ENCODE data around the gene URM1. TPM values are rescaled to one million over a fixed set of nuclear protein-coding genes. Genes with fewer than 3 reads are reported as not detected.

Gene URM1
- total RNA-seq, 1 donor from 2014 or later: 18.9 TPM

DNA sequence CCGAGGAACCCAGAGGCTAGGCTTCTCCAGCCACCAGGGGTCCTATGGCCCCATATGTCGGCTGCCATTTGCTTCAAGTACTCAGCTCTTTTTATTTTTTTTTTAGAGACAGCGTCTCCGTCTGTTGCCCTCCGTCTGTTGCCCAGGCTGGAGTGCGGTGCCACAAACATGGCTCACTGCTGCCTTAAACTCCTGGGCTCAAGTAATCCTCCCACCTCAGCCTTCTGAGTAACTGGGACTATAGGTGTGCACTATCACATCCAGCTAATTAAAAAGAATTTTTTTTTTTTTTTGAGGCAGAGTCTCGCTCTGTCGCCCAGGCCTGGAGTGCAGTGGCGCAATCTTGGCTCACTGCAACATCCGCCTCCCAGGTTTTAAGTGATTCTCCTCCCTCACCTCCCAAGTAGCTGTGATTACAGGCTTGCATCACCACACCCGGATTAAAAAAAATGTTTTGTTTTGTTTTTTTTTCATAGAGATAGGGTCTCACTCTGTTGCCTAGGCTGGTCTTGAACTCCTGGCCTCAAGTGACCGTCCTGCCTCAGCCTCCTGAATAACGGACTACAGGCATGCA lies 58.4 kb downstream of the URM1 start:
- DNase-seq: no peak

DNA sequence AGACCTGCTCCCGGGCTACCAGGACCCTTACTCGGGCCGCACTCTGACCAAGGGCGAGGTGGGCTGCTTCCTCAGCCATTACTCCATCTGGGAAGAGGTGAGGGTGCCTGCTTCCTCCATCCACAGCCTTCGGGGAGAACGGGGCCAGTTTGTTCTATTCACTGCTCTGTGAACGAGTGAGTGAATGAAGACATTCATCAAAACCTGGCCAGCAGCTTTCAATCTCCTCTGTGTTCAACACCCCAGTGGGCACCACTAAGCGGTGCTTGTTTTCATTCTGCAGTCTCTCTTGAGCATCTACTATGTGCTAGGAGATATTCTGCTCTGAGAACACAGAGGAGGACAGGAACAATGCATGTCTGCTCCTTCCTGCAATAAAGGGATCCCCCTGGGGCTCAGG lies 60.0 kb downstream of the URM1 start:
- no peak for DNase-seq

DNA sequence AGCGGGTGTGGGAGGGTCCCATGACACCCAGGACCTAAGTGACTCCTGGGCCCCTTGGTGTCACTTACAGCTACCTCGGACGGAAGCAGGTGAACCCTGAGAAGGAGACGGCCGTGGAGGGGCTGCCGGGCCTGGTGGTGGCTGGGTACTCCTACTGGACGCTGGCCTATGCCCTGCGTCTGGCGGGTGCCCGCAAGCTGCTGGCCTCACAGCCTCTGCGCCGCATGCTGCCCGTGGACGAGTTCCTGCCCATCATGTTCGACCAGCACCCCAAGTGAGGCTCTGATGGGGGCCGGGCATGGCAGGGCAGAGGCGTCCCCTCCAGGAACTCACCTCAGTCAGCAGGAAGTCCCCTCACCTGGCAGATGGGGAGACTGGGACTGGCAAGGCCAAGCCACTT lies 63.2 kb downstream of the URM1 start:
- DNase-seq: no peak

DNA sequence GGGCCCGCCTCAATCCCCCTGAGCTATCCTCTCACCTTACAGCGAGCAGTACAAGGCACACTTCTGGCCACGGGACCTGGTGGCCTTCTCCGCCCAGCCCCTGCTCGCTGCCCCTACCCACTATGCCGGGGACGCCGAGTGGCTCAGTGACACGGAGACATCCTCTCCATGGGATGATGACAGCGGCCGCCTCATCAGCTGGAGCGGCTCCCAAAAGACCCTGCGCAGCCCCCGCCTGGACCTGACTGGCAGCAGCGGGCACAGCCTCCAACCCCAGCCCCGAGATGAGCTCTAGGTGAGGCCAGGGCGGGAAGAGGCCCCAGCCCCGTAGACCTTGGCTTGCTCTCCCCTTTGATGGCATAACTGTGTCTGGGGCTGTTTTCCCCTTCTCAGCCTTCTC lies 64.4 kb downstream of the URM1 start:
- DNase-seq: no peak

DNA sequence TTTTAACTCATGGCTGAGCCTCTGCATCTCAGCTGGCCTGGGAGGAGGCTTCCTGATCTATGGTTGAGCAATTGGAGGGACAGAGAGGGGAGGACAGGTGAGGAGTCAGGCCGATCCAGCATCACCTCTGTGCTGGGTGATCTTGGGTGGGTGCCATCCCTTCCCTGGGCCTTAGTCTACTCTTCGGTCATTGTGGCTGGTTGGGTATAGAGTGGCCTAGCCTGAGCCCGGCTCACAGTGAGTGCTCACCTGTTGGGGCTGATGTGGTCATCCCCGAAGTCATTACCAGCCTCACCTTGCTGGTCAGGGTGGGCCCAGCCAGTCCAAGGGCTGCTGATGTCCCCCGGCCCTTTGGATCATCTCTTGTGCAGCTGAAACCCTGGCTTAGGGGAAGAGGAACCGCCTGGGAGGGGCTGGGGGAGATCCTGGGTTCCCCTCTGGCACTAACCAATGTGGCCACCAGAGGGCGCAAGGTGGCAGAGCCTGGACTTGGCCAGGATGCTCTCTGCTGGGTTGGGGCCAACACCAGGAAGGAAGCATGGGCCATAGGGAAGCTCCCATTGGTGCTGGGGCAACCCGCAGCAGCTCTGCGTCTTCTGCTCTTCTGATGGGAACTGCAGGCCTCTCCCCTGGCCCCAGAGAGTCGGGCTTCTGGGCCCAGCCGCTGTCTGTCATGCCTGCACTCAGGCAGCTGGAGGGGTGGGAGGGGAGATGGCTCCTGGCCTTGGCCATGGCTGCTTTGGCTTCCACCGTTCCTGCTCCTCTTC lies 67.4 kb downstream of the URM1 start:
- DNase-seq: peak; percentile 61

DNA sequence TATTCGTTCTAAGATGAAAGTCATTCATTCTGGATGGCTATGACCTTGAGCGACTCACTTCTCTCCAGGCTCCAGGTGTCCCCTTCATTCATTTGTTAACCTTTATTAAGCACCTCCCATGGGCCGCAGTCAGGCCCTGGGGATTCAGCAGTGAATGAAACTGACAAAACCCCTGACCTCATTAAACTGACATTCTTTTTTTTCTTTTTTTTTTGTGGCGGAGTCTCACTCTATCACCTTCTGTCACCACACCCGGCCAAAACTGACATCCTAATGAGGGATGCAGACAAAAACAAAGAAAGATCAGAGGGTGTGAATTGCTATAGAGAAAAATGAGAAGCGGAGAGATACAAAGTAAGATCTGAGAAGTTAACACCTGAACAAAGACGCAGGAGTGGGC lies 68.1 kb downstream of the URM1 start:
- no peak for DNase-seq

Other genes with a start within 250 kb of the URM1 start
- 25.8 TPM for gene PTGES2, start 243.6 kb upstream of the URM1 start, total RNA-seq
- 14.6 TPM for gene LCN2, start 221.9 kb upstream of the URM1 start, total RNA-seq
- gene BBLN, start 211.1 kb upstream of the URM1 start, total RNA-seq: 18.4 TPM
- 24.4 TPM for gene CIZ1, start 179.8 kb upstream of the URM1 start, total RNA-seq
- gene DNM1, start 168.0 kb upstream of the URM1 start, total RNA-seq: 58.4 TPM
- 131 TPM for gene GOLGA2, start 95.4 kb upstream of the URM1 start, total RNA-seq
- gene SWI5, start 95.1 kb upstream of the URM1 start, total RNA-seq: 13.9 TPM
- gene TRUB2, start 48.9 kb upstream of the URM1 start, total RNA-seq: 12.8 TPM
- gene COQ4, start 48.5 kb upstream of the URM1 start, total RNA-seq: 18.2 TPM
- 17.7 TPM for gene SLC27A4, start 30.8 kb upstream of the URM1 start, total RNA-seq
- 54.4 TPM for gene CERCAM, start 49.5 kb downstream of the URM1 start, total RNA-seq
- 23.0 TPM for gene ODF2, start 84.6 kb downstream of the URM1 start, total RNA-seq
- gene GLE1, start 133.3 kb downstream of the URM1 start, total RNA-seq: 15.7 TPM
- gene SPTAN1, start 181.2 kb downstream of the URM1 start, total RNA-seq: 269 TPM

Measured in skin of body (tissue), 2 donors.